HUES48 (cell line): Measurements from ENCODE around the gene PIH1D1.
A peak's percentile ranks its signal among the peaks of the same experiment; 100 is the strongest.

ENCODE experiments used
- H3K27ac ChIP-seq: one replicate; pipeline ENCODE4 v1.7.0; 2013; ENCODE audit warnings: low read depth, low read length, inconsistent platforms
- H3K27me3 ChIP-seq: 2 replicates; pipeline ENCODE4 v1.6.1; 2013; ENCODE audit warnings: mild to moderate bottlenecking, low read length; ENCODE audit not compliant: control insufficient read depth, insufficient read depth
- H3K36me3 ChIP-seq: 2 replicates; pipeline ENCODE4 v1.6.1; 2013; ENCODE audit warnings: low read length; ENCODE audit not compliant: control insufficient read depth, insufficient read depth
- H3K4me1 ChIP-seq: 2 replicates; pipeline ENCODE4 v1.6.1; 2013; ENCODE audit warnings: mild to moderate bottlenecking, low read length; ENCODE audit not compliant: control insufficient read depth, insufficient read depth
- H3K4me3 ChIP-seq: 2 replicates; pipeline ENCODE4 v1.5.1; 2013; ENCODE audit warnings: mild to moderate bottlenecking, low read depth, low read length
- H3K9ac ChIP-seq: 2 replicates; pipeline ENCODE4 v1.6.1; 2013; ENCODE audit warnings: mild to moderate bottlenecking, low read depth, low read length, moderate library complexity
- H3K9me3 ChIP-seq: 2 replicates; pipeline ENCODE4 v1.6.1; 2013; ENCODE audit warnings: low read length; ENCODE audit not compliant: control insufficient read depth, insufficient read depth

PIH1D1 gene

DNA sequence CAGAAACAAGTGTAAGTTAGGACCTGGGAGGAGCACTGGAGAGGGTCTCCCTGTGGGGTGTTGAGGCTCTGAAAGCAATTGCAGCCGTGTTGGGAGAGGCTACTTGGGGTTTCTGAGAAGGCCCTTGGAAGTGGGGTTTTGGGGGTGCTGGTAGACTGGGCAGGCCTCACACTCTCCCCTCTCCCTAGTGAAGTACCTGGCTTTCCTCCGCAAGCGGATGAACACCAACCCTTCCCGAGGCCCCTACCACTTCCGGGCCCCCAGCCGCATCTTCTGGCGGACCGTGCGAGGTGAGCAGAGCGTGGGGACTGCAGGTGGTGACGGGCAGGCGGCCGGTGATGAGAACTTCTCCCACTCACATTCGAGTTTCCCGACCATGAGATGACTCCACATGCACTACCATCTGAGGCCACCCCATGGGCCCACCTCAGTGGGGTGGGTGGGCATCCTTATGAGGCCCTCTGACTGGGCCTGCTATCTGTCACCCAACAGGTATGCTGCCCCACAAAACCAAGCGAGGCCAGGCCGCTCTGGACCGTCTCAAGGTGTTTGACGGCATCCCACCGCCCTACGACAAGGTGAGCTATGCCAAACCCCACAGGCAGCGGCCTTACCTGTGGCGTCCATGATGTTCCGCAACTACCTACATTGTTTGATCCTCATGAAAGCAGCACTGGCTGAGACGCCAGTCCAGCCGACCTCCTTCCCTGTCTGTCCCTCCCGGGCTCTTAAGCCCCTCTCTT lies 38.8 kb upstream of the PIH1D1 start:
- H3K27ac ChIP-seq, result peak overlapping the region; percentile 97
- H3K9me3 ChIP-seq, result no peaks in the 10 kb centered on the region
- peaks cover 47% of the 10 kb centered on the region for H3K36me3 ChIP-seq
- peak overlapping the region; percentile 96; the same call in 1 of the 2 replicates for H3K4me3 ChIP-seq
- H3K4me1 ChIP-seq, result peaks cover 7% of the 10 kb centered on the region; the same call in 1 of the 2 replicates
- H3K27me3 ChIP-seq, result no peaks in the 10 kb centered on the region
- peak overlapping the region; percentile 100 for H3K9ac ChIP-seq

DNA sequence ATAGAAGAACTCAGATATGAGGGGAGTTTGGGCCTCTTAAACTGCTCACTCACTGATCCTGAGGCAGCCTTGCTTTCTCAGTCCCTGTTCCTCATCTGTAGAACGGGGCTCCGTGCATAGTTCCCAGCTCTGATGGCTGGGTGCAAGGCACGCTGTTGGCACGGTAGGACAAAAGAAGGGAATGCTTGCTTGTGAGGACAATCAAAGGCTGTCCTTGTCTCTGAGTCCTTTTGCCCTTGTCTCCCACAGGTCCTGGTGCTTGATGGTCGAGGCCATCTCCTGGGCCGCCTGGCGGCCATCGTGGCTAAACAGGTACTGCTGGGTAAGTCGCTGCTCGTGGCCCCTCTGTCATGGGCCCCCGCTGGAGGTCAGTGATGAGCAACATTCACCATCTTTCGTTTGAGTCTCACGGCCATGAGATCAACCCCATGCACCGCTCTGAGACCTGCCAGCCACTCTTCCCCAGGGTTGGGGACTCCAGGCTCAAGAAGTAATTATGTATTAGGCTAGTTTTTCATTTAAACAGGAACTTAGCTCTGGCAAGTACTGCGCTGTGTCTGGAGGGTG lies 38.1 kb upstream of the PIH1D1 start:
- Histone ChIP-seq H3K27me3 (no peaks in the 10 kb centered on the region), H3K4me3 (peak overlapping the region; percentile 96), H3K36me3 (peaks cover 47% of the 10 kb centered on the region), H3K27ac (peak overlapping the region; percentile 97), H3K4me1 (peaks cover 7% of the 10 kb centered on the region; the same call in 1 of the 2 replicates), H3K9me3 (no peaks in the 10 kb centered on the region), H3K9ac (peak overlapping the region; percentile 100)

DNA sequence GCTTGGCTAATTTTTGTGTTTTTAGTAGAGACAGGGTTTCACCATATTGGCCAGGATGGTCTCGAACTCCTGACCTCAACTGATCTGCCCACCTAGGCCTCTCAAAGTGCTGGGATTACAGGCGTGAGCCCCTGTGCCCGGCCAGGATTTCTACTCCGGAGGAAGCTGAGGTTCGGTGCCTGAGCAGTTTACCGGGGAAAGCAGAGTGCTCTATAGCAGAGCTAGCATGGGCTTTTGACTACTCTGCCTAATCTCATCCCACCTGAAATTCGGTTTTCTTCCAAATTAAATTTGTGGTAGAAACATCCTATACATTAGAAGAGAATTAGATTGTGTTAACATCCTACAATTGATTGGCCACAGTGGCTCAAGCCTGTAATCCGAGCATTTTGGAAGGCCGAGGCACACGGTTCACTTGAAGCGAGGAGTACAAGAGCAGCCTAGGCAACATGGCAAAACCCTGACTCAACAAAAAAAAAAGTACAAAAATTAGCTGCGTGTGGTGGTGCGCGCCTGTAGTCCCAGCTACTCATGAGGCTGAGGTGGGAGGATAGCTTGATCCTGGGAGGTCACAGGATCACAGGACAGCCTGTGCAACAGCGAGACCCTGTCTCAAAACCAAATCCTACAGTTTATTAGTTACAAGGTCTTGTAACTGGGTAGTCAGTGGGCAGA lies 37.4 kb upstream of the PIH1D1 start:
- Histone ChIP-seq H3K4me1 (peaks cover 7% of the 10 kb centered on the region; the same call in 1 of the 2 replicates), H3K36me3 (peaks cover 47% of the 10 kb centered on the region), H3K27me3 (no peaks in the 10 kb centered on the region)

DNA sequence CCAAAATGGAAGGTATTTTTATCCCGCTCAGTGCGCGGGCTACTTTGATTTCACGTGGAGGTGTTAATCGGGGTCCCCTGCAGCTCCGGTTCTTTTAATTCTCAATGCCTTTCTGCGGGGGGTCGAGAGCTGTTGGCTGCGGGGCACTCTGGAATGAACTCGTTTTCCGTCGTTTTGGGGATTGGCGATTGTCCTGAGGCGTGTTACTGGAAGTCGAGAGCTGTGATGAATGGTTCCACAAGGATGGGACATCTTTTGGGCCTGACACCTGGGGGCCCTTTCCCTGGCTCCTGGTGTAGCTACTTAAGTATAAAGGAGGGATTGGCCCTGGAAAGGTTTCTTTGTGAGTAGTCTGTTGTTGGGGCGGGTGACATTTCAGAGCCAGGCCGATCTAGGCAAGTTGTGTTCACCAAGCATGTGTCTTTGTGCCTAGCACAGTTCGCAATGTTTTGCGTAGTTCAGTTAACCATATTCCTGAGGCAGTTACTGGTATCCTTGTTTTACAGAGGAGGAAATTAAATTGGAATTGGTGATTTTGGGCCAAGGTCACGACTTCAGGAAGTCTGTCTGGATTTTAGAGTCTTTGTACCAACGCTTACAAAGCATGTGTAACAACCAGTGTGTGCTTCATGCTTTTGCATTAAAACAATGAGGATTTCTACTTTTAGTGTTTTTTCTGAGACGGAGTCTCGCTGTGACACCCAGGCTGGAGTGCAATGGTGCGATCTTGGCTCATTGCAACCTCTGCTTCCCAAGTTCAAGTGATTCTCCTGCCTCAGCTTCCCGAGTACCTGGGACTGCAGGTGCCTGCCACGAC lies 36.6 kb upstream of the PIH1D1 start:
- H3K27ac ChIP-seq, result peak overlapping the region; percentile 97
- H3K36me3 ChIP-seq, result peaks cover 47% of the 10 kb centered on the region
- peak overlapping the region; percentile 96 for H3K4me3 ChIP-seq
- H3K4me1 ChIP-seq, result peaks cover 7% of the 10 kb centered on the region; the same call in 1 of the 2 replicates
- H3K9me3 ChIP-seq, result no peaks in the 10 kb centered on the region
- H3K9ac ChIP-seq, result peak overlapping the region; percentile 100
- H3K27me3 ChIP-seq, result no peaks in the 10 kb centered on the region

More for the DNA sequence above, 37.4 kb upstream of the PIH1D1 start:
- Histone ChIP-seq H3K27ac (peak overlapping the region; percentile 97), H3K9me3 (no peaks in the 10 kb centered on the region), H3K4me3 (peak overlapping the region; percentile 96), H3K9ac (peak overlapping the region; percentile 100)

DNA sequence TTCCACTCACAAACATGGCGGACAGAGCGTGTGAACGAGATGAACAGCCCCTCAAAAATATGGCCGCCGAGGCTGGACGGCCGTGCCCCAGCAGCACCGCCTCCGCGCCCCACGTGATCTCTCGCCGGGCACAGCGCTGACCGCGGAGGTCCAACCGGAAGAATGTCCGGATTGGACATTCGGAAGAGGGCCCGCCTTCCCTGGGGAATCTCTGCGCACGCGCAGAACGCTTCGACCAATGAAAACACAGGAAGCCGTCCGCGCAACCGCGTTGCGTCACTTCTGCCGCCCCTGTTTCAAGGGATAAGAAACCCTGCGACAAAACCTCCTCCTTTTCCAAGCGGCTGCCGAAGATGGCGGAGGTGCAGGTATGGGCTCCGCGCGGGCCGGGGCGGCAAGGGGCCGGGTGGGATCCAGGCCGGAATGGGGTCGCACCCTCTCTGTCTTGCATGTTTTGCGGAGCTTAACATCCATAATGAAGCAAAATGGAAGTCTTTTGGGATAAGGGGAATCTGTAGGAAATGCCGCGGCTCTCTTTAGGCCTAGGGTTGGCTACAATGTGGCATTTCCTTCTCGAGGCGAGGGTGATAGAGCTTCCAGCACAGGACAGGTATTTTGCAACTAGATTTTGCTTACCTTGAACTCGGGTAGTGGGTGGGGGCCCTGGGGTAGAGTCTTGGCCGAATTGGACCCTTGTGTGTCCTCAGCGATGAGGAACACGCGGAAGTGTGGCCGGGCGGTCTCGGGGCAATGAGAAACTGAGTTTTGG lies 35.8 kb upstream of the PIH1D1 start, which contains the start of gene RPL13A:
Gene RPL13A, plus strand, starts transcription at position 332 of the 769 bp plus-strand sequence. Its CDS starts 22 bp downstream, at position 354.
- peak within 1 kb of the TSS; percentile 97 for H3K27ac ChIP-seq
- peaks cover 44% of the 10 kb centered on the region for H3K36me3 ChIP-seq
- H3K27me3 ChIP-seq, result no peaks in the 10 kb centered on the region
- H3K9me3 ChIP-seq, result no peaks in the 10 kb centered on the region
- peak within 1 kb of the TSS; percentile 96 for H3K4me3 ChIP-seq
- H3K4me1 ChIP-seq, result peaks cover 7% of the 10 kb centered on the region; the same call in 1 of the 2 replicates
- peak within 1 kb of the TSS; percentile 100 for H3K9ac ChIP-seq

DNA sequence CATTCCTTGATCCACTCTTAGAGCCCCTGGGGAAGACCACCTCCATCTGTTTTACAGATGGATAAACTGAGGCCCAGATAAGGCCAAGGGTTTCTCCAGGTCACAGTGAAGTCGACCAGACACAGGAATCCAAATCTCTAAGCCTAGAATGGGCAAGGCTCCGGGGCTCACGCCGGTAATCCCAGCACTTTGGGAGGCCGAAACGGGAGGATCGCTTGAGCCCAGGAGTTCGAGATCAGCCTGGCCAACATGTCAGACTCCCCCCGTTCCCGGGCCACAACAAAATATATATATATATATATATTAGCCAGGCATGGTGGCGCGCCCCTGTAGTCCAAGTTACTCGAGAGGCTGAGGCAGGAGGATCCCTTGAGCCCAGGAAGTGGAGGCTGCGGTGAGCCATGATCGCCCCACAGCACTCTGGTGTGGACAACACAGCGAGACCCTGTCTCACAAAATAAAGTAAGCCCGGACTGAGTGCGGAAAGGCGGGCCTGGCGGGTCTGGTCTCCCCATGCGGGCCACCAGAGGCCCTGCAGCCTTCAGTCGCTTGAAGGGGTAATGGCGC lies 35.2 kb upstream of the PIH1D1 start:
- H3K9ac ChIP-seq, result no peak overlapping the region
- H3K9me3 ChIP-seq, result no peaks in the 10 kb centered on the region
- H3K4me3 ChIP-seq, result no peak overlapping the region
- H3K27ac ChIP-seq, result peak overlapping the region; percentile 59
- peaks cover 37% of the 10 kb centered on the region for H3K36me3 ChIP-seq
- H3K27me3 ChIP-seq, result no peaks in the 10 kb centered on the region
- H3K4me1 ChIP-seq, result peaks cover 7% of the 10 kb centered on the region; the same call in 1 of the 2 replicates

DNA sequence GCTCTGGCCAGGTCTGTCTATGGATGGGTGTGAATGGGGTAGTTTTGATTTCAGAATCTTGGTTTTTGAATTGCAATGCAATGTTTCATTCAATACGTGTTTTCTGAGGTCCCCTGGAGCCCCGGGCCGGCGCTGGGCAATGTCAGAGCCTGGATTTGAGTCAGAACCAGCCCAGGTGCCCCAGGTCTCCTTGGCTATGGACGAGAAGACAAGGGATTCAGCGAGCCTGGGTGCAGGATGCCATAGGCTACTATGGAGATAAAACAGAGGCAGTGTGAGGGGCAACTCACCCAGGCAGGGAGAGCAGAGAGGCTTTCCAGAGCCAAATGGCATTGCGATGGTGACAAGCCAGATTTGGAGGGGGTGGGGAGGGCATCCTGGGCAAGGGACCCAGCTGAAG lies 34.6 kb upstream of the PIH1D1 start:
- Histone ChIP-seq H3K36me3 (peaks cover 32% of the 10 kb centered on the region), H3K27me3 (no peaks in the 10 kb centered on the region), H3K27ac (no peak overlapping the region), H3K9ac (no peak overlapping the region), H3K4me1 (peaks cover 7% of the 10 kb centered on the region; the same call in 1 of the 2 replicates), H3K9me3 (no peaks in the 10 kb centered on the region), H3K4me3 (no peak overlapping the region)

DNA sequence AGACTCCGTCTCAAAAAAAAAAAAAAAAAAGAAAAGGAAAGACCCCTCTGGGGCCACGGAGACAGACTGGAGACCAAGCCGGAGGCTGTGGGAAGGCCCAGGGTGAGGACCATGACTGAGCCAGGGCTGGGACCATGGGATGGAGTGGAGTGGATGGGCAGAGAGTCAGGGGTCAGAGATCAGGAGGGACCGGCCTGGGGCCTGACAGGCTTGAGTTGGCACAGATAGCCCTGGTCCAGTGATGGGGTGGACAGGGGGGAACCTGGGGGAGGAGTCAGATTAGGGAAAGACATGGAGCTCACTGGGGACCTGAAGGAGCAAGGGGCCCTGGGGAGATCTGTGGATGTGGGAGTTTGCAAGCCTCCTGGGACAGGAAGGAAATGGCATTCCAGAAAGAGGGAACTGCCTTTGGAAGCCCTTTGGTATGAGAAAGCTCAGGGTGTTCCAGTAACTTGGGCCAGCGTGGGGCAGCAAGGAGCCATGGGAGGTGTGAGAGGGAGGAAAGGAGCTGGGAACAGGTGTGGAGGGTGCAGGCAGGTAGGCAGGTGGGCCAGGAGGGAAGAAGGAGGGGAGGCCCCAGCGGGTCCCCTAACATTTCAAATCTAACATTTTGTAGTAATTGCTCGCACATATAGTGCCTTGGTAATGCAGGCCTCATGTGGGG lies 29.5 kb upstream of the PIH1D1 start:
- H3K27ac ChIP-seq, result no peak overlapping the region
- no peaks in the 10 kb centered on the region for H3K36me3 ChIP-seq

DNA sequence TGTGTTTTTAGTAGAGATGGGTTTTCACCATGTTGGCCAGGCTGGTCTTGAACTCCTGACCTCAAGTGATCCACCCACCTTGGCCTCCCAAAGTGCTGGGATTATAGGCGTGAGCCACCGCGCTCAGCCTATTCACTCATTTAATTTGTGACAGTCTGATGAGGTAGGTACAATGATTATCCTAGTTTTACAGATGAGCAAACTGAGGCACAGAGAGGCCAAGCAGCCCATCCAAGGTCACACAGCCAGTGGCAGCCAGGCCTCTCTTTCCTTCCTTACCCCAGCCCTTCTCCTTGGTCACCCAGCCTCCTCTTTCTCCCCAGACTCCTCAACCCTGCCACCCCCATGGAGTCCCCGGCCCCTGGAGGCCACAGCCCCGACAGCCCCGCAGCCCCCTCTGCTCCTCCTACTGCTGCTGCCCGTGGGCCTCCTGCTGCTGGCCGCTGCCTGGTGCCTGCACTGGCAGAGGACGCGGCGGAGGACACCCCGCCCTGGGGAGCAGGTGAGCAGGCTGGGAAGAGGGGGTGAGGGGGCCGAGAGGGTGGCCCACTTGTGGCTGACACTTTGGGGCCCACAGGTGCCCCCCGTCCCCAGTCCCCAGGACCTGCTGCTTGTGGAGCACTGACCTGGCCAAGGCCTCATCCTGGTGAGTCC lies 28.5 kb upstream of the PIH1D1 start:
- H3K4me1 ChIP-seq, result no peaks in the 10 kb centered on the region
- no peak overlapping the region for H3K27ac ChIP-seq
- H3K27me3 ChIP-seq, result peaks cover under 1% of the 10 kb centered on the region; the same call in 1 of the 2 replicates
- no peaks in the 10 kb centered on the region for H3K9me3 ChIP-seq
- H3K36me3 ChIP-seq, result no peaks in the 10 kb centered on the region
- no peak overlapping the region for H3K4me3 ChIP-seq
- no peak overlapping the region for H3K9ac ChIP-seq

More for the DNA sequence above, 29.5 kb upstream of the PIH1D1 start:
- Histone ChIP-seq H3K9ac (no peak overlapping the region), H3K4me1 (no peaks in the 10 kb centered on the region), H3K4me3 (no peak overlapping the region), H3K27me3 (no peaks in the 10 kb centered on the region), H3K9me3 (no peaks in the 10 kb centered on the region)
